ENCODE measurements around the gene ADAM12. TPM values are rescaled to one million over a fixed set of nuclear protein-coding genes. Genes with fewer than 3 reads are reported as not detected.
A peak's percentile ranks its signal among the peaks of the same experiment; 100 is the strongest.

The ADAM12 gene
- total and polyA plus RNA-seq, 12 donors, result 0.08 to 3.9 (median 0.53) TPM

DNA sequence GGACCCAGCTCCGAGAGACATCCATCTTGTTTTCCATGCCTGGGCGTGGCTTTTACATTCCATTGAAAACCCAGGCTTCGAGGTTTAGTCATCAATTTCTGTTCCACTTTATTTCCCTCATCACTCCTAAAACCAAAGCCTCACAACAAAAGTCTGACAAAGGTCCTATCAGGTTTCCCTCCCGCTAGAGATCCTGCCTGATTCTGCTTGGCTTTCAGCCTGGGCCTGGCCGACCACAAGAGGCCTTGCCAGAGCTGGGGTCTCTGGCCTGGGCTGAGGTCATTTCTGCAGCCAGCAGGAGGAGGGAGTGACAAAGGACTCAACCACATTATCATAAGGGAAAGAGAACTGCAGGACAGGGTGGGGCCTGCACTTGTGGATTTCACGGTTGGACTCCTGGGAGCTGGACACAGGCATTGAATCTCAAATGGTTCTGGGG lies 324.9 kb downstream of the ADAM12 start:
- no peak overlapping the region for H3K27ac ChIP-seq
- peaks cover 3 to 21% of the 10 kb centered on the region in 2 donors for H3K4me1 ChIP-seq (replicated peaks in 1 of 2)
- TF ChIP-seq, protein P1, sequence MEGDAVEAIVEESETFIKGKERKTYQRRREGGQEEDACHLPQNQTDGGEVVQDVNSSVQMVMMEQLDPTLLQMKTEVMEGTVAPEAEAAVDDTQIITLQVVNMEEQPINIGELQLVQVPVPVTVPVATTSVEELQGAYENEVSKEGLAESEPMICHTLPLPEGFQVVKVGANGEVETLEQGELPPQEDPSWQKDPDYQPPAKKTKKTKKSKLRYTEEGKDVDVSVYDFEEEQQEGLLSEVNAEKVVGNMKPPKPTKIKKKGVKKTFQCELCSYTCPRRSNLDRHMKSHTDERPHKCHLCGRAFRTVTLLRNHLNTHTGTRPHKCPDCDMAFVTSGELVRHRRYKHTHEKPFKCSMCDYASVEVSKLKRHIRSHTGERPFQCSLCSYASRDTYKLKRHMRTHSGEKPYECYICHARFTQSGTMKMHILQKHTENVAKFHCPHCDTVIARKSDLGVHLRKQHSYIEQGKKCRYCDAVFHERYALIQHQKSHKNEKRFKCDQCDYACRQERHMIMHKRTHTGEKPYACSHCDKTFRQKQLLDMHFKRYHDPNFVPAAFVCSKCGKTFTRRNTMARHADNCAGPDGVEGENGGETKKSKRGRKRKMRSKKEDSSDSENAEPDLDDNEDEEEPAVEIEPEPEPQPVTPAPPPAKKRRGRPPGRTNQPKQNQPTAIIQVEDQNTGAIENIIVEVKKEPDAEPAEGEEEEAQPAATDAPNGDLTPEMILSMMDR (IDR thresholded peaks at IDR 0.05), result no peak
- no peak for TF ChIP-seq POLR2A (IDR thresholded peaks at IDR 0.05)
- intact Hi-C loops (cut with DNase I), result no loop called here
- H3K27me3 ChIP-seq, result no peaks in the 10 kb centered on the region
- no peak for DNase-seq
- WGBS, 4 donors, result 73 to 92% (median 81%) methylated on average over 6 of the region's 6 CpGs
- H3K4me3 ChIP-seq, result no peak overlapping the region
- H3K9me3 ChIP-seq (replicated peaks in 1 of 3), result no peaks in the 10 kb centered on the region
- H3K36me3 ChIP-seq (replicated peaks in 1 of 2), result no peaks in the 10 kb centered on the region

- H3K4me1 ChIP-seq (replicated peaks in 1 of 2), result peaks cover 3 to 21% of the 10 kb centered on the region in 2 donors
- H3K27ac ChIP-seq, result peak overlapping the region in 3 of 5 donors; percentile 37 to 55 (median 48)
- TF ChIP-seq POLR2A (IDR thresholded peaks at IDR 0.05), result peak in 1 of 2 donors; percentile 11
- TF ChIP-seq, protein P1 (IDR thresholded peaks at IDR 0.05), result no peak
- H3K36me3 ChIP-seq (replicated peaks in 1 of 2), result no peaks in the 10 kb centered on the region
- 58 to 70% (median 65%) methylated on average over 6 to 11 of the region's 11 CpGs for WGBS, 4 donors
- intact Hi-C loops (cut with DNase I), result no loop called here
- peak; percentile 88 to 98 (median 94) for DNase-seq
- H3K27me3 ChIP-seq, result no peaks in the 10 kb centered on the region
- H3K4me3 ChIP-seq, result no peak overlapping the region
- H3K9me3 ChIP-seq (replicated peaks in 1 of 3), result no peaks in the 10 kb centered on the region
Observed at GRCh38 chr10:126062131-126063032, 325.9 kb downstream of the ADAM12 start.

- Histone ChIP-seq H3K27me3 (no peaks in the 10 kb centered on the region), H3K9me3 (replicated peaks in 1 of 3) (no peaks in the 10 kb centered on the region), H3K4me1 (replicated peaks in 1 of 2) (peaks cover 3 to 21% of the 10 kb centered on the region in 2 donors), H3K36me3 (replicated peaks in 1 of 2) (no peaks in the 10 kb centered on the region), H3K4me3 (no peak overlapping the region), H3K27ac (no peak overlapping the region)
- no peak for DNase-seq
- intact Hi-C loops (cut with DNase I), result no loop called here
- 28 to 94% (median 79%) methylated on average over 3 of the region's 3 CpGs for WGBS, 4 donors
- TF ChIP-seq POLR2A (IDR thresholded peaks at IDR 0.05), result no peak
- TF ChIP-seq, protein P1 (IDR thresholded peaks at IDR 0.05), result no peak
Observed at GRCh38 chr10:126061526-126061925, 326.8 kb downstream of the ADAM12 start.

- intact Hi-C loops (cut with DNase I), result no loop called here
- H3K4me3 ChIP-seq, result no peak overlapping the region
- TF ChIP-seq, protein P1 (IDR thresholded peaks at IDR 0.05), result no peak
- TF ChIP-seq POLR2A (IDR thresholded peaks at IDR 0.05), result no peak
- WGBS, 4 donors, result 33 to 47% (median 41%) methylated on average over 11 of the region's 11 CpGs
- H3K4me1 ChIP-seq (replicated peaks in 1 of 2), result peaks cover 3 to 21% of the 10 kb centered on the region in 2 donors
- H3K27ac ChIP-seq, result peak overlapping the region in 2 of 5 donors; percentile 28 to 45
- H3K36me3 ChIP-seq (replicated peaks in 1 of 2), result no peaks in the 10 kb centered on the region
- H3K9me3 ChIP-seq (replicated peaks in 1 of 3), result no peaks in the 10 kb centered on the region
- peak in 6 of 7 donors; percentile 43 to 79 (median 63) for DNase-seq
- H3K27me3 ChIP-seq, result no peaks in the 10 kb centered on the region
Observed at GRCh38 chr10:126060261-126060931, 327.9 kb downstream of the ADAM12 start.

Data from adrenal gland (tissue), 12 donors.